Spinal cord (tissue), 10 donors: ENCODE results near the gene DBH. TPM values are rescaled to one million over a fixed set of nuclear protein-coding genes. Genes with fewer than 3 reads are reported as not detected.
A peak's percentile ranks its signal among the peaks of the same experiment; 100 is the strongest.

Experiments
- DNase-seq, 6 donors: peaks; one replicate each; pipeline versions ENCODE4 v3.0.0 to v3.0.0-alpha.2; 2013 to 2015; ENCODE audit warnings: low spot score in 6 of 6, low read depth in 4 of 6
- H3K27ac ChIP-seq: one replicate; pipeline ENCODE4 v1.5.1; 2013; ENCODE audit warnings: low read depth, low read length, control low read depth
- H3K27me3 ChIP-seq: one replicate; pipeline ENCODE4 v1.6.1; 2013; ENCODE audit warnings: low read length; ENCODE audit not compliant: control insufficient read depth, insufficient read depth
- H3K36me3 ChIP-seq: one replicate; pipeline ENCODE4 v1.6.1; 2013; ENCODE audit warnings: low read length; ENCODE audit not compliant: control insufficient read depth, insufficient read depth
- H3K4me1 ChIP-seq: one replicate; pipeline ENCODE4 v1.6.1; 2013; ENCODE audit warnings: low read length; ENCODE audit not compliant: control insufficient read depth, insufficient read depth
- H3K4me3 ChIP-seq: one replicate; pipeline ENCODE4 v1.5.1; 2013; ENCODE audit warnings: low read depth, low read length, control low read depth
- H3K9me3 ChIP-seq: one replicate; pipeline ENCODE4 v1.6.1; 2013; ENCODE audit warnings: low read length; ENCODE audit not compliant: control insufficient read depth, insufficient read depth
- WGBS: methylation state at CpG from one replicate; pipeline ENCODE4 v1.1.5; 2013; ENCODE audit warnings: missing lambda C conversion rate; ENCODE audit not compliant: insufficient coverage; 5-methylcytosine and 5-hydroxymethylcytosine counted together
- polyA plus RNA-seq, 2 donors: library from polyadenylated mRNA; unstranded; fragments of 120-200 nt; gene quantifications; one replicate each; pipeline ENCODE4 v1.2.1, GENCODE V29; 2013; ENCODE audit not compliant: insufficient read length in 2 of 2
- total RNA-seq, 2 donors: library from RNA; depleted of rRNA in 1 of 2; stranded (reverse); fragments of 120-200 nt in 1 of 2; fragments of >200 nt in 1 of 2; gene quantifications; one replicate each; pipeline versions ENCODE4 v1.2.3 to v1.2.4, GENCODE V29; 2013 to 2014
- donor health status: healthy.

DBH gene
- total and polyA plus RNA-seq, 4 donors, result 0.50 to 2.2 (median 1.3) TPM; not detected in 1

DNA sequence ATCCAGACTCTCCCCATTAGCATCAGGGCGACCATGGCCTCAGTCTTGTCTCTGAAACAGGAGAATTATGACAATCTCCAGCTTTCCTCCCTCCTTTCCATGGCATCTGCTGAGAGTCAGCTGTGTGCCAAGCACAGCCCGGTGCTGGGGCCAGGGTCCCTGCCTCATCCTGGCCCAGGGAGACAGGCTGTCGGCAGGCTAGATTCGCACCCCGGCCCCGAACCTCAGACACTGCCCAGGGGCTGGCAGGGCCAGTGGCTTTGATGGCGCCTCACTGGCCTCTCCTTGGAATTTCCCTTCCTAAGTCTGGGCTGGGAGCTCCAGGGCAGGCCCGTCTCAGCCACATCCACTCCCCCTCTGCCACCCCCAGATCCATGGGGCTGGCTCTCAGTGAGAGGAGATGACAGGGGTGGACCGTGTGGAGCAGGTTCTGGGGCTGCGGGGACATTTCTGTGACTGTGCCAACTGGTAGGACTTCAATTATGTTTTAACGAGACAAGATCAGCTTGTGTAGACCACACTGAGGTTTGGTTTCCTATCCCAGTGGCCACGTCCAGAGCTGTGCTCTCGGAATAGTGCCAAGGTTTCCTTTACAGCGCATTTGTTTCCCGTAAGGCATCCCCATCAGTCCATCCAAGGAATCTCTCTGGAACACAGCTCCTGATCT is 42.4 kb upstream of the DBH start:
- DNase-seq, result no peak
- no peak overlapping the region for H3K27ac ChIP-seq
- peaks cover 14% of the 10 kb centered on the region for H3K4me1 ChIP-seq
- WGBS, result 82% methylated on average over 14 of the region's 15 CpGs
- no peaks in the 10 kb centered on the region for H3K27me3 ChIP-seq
- H3K4me3 ChIP-seq, result no peak overlapping the region
- H3K9me3 ChIP-seq, result peaks cover 16% of the 10 kb centered on the region
- peaks cover 10% of the 10 kb centered on the region for H3K36me3 ChIP-seq

GRCh38 chr9:133594310-133594709 is 41.9 kb upstream of the DBH start:
- Histone ChIP-seq H3K4me1 (peaks cover 14% of the 10 kb centered on the region), H3K36me3 (peaks cover 15% of the 10 kb centered on the region), H3K4me3 (no peak overlapping the region), H3K27me3 (no peaks in the 10 kb centered on the region), H3K27ac (no peak overlapping the region), H3K9me3 (peaks cover 16% of the 10 kb centered on the region)
- DNase-seq, result no peak
- WGBS, result 90% methylated on average over 2 of the region's 2 CpGs

GRCh38 chr9:133595910-133596309 is 40.3 kb upstream of the DBH start:
- Histone ChIP-seq H3K4me3 (no peak overlapping the region), H3K27ac (no peak overlapping the region), H3K4me1 (peaks cover 11% of the 10 kb centered on the region), H3K27me3 (no peaks in the 10 kb centered on the region), H3K36me3 (peaks cover 20% of the 10 kb centered on the region), H3K9me3 (peaks cover 16% of the 10 kb centered on the region)
- no peak for DNase-seq
- WGBS, result 92% methylated on average over 8 of the region's 8 CpGs

- H3K27me3 ChIP-seq, result no peaks in the 10 kb centered on the region
Observed at GRCh38 chr9:133597316-133597957, 38.7 kb upstream of the DBH start.

GRCh38 chr9:133598978-133599377 is 37.2 kb upstream of the DBH start:
- Histone ChIP-seq H3K27ac (no peak overlapping the region), H3K4me1 (peaks cover 29% of the 10 kb centered on the region), H3K9me3 (peaks cover 16% of the 10 kb centered on the region), H3K36me3 (peaks cover 19% of the 10 kb centered on the region), H3K27me3 (no peaks in the 10 kb centered on the region), H3K4me3 (no peak overlapping the region)
- 81% methylated on average over 7 of the region's 7 CpGs for WGBS
- no peak for DNase-seq

More at GRCh38 chr9:133597316-133597957, 38.7 kb upstream of the DBH start:
- H3K4me1 ChIP-seq, result peaks cover 18% of the 10 kb centered on the region
- H3K9me3 ChIP-seq, result peaks cover 16% of the 10 kb centered on the region
- no peak for DNase-seq
- no peak overlapping the region for H3K4me3 ChIP-seq
- no peak overlapping the region for H3K27ac ChIP-seq
- peaks cover 24% of the 10 kb centered on the region for H3K36me3 ChIP-seq
- 71% methylated on average over 2 of the region's 7 CpGs for WGBS

- Histone ChIP-seq H3K36me3 (peaks cover 19% of the 10 kb centered on the region), H3K4me1 (peaks cover 34% of the 10 kb centered on the region), H3K27me3 (no peaks in the 10 kb centered on the region), H3K9me3 (peaks cover 16% of the 10 kb centered on the region), H3K27ac (no peak overlapping the region), H3K4me3 (no peak overlapping the region)
- DNase-seq, result no peak
- WGBS, result over 99% methylated on average over 6 of the region's 6 CpGs
Observed at GRCh38 chr9:133599470-133600173, 36.5 kb upstream of the DBH start.

DNA sequence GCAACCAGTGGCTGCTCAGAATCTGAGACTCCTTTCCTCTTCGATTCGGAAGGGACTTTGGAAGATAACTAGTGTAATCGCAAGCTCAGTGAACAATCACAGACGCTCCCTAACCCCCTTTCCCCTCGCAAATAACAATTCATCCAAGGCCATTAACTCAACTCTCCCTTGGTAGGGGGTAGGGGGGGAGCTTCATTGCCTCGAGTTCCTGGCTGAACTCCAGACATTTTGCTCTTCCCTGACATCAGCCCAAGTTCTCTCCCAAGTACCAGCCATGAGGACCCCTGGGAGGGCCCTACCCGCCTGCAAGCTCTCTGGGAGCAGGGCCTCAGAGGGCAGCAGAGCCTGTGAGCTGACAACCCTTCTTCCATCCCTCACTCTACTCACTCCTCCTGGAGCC is 35.4 kb upstream of the DBH start:
- H3K4me1 ChIP-seq, result peaks cover 45% of the 10 kb centered on the region
- peaks cover 19% of the 10 kb centered on the region for H3K36me3 ChIP-seq
- 59% methylated on average over 1 of the region's 7 CpGs for WGBS
- no peak overlapping the region for H3K4me3 ChIP-seq
- no peak for DNase-seq
- no peak overlapping the region for H3K27ac ChIP-seq
- no peaks in the 10 kb centered on the region for H3K27me3 ChIP-seq
- peaks cover 16% of the 10 kb centered on the region for H3K9me3 ChIP-seq

DNA sequence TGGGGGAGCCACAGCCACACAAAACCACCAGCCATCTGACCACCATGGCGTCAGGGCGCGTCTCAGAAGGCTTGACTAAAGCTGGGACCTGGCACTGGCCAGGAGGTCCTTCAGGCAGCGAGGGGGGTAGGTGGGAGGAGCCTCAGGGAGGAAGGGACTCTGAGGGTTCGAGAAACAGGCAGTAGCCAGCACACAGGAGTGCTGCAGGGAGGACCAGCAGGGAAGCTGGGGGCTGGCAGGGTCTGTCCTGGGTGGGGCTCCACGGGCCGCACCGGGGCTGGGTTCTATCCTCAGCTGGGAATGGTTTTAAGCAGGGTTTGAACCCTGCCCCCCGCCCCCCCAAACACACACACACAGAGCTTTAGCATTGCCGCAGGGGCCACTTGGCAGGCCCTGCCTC is 34.4 kb upstream of the DBH start:
- H3K9me3 ChIP-seq, result peaks cover 13% of the 10 kb centered on the region
- H3K27ac ChIP-seq, result no peak overlapping the region
- H3K4me3 ChIP-seq, result no peak overlapping the region
- no peaks in the 10 kb centered on the region for H3K27me3 ChIP-seq
- DNase-seq, result no peak
- 93% methylated on average over 9 of the region's 10 CpGs for WGBS
- H3K36me3 ChIP-seq, result peaks cover 16% of the 10 kb centered on the region
- H3K4me1 ChIP-seq, result peaks cover 56% of the 10 kb centered on the region

DNA sequence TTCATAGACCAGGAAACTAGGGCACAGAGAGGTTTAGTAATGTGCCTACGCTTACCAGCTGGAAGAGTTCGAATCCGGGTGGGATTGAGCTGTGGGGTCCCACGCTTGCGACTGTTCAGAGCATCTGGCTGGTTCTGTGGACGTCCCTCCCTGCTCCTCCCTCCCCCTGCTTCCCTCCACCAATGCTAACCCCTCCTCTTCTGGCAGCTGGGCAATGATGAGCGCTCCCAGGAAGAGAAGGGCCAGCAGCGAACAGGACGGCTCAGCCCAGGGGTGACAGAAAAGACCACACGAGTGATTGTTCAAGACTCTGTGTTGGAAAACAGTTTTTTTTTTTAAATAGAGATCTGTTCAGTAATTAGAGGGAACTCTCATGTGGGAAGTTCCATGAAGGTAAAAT is 33.9 kb upstream of the DBH start:
- no peaks in the 10 kb centered on the region for H3K27me3 ChIP-seq
- H3K36me3 ChIP-seq, result peaks cover 16% of the 10 kb centered on the region
- WGBS, result 26% methylated on average over 3 of the region's 10 CpGs
- no peak overlapping the region for H3K27ac ChIP-seq
- peak in 1 of 6 donors; percentile 75 for DNase-seq
- no peak overlapping the region for H3K4me3 ChIP-seq
- peaks cover 10% of the 10 kb centered on the region for H3K9me3 ChIP-seq
- peaks cover 61% of the 10 kb centered on the region for H3K4me1 ChIP-seq
